NCI-H524 (cell line): ENCODE data around the gene HIRA.
A peak's percentile ranks its signal among the peaks of the same experiment; 100 is the strongest.
"Not testable (repeated sequence)": the region's sequence is repeated elsewhere in the genome, so short reads cannot be mapped to it uniquely, and the experiment has no call there.

Source experiments
- DNase-seq, 2 experiments: peaks; one replicate each; lab custom pipeline; 2025; lab: John Stamatoyannopoulos, UW

The HIRA gene

GRCh38 chr22:19463008-19463407 lies 31.5 kb upstream of the HIRA start:
- no peak for DNase-seq

- DNase-seq: no peak
Observed at GRCh38 chr22:19461506-19461905, 30.0 kb upstream of the HIRA start.

- DNase-seq: no peak
Observed at GRCh38 chr22:19460036-19460435, 28.5 kb upstream of the HIRA start.

GRCh38 chr22:19457828-19458428 lies 26.4 kb upstream of the HIRA start:
- no peak for DNase-seq

GRCh38 chr22:19456541-19456940 lies 25.0 kb upstream of the HIRA start:
- no peak for DNase-seq

DNA sequence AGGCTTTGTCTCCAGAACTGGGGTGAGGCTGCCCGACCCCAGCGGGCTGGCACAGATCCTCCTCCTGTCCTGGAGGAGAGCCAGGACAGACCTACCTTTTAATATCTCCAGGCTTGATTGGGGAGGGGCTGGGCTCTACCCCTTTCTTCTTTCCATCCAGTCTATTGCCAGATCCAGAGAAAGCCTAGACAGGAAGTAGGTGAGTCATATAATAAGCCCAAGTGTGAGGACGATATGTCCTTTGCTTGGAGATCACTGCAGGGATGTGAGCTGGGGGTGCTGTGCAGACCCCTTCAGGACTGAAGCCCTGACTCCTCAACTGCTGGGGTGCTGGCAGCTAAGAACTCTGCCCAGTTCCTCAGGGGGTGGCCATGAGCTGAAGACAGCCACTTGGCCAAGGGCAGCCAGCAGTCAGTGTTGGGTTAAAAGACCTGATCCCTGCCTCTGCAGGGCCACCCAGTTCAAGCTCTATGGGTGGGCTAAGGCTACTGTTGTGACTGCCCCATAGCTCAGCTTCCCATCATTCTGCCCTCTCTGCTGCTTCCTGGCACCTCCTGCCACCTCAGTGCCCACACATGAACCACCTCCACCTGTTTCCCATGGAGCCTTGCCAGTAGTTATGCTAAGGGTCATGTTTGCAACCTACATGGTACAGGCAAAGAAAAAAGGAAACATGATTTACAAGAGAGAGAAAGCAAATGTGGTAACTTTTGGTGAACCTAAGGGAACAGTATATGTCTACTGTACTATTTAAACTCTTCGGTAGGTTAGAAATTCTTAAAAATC lies 24.2 kb upstream of the HIRA start:
- DNase-seq: no peak

GRCh38 chr22:19455033-19455432 lies 23.5 kb upstream of the HIRA start:
- DNase-seq: no peak

GRCh38 chr22:19454156-19454555 lies 22.6 kb upstream of the HIRA start:
- no peak for DNase-seq

GRCh38 chr22:19453718-19454117 lies 22.2 kb upstream of the HIRA start:
- DNase-seq: no peak

GRCh38 chr22:19451570-19451969 lies 20.0 kb upstream of the HIRA start:
- no peak for DNase-seq

DNA sequence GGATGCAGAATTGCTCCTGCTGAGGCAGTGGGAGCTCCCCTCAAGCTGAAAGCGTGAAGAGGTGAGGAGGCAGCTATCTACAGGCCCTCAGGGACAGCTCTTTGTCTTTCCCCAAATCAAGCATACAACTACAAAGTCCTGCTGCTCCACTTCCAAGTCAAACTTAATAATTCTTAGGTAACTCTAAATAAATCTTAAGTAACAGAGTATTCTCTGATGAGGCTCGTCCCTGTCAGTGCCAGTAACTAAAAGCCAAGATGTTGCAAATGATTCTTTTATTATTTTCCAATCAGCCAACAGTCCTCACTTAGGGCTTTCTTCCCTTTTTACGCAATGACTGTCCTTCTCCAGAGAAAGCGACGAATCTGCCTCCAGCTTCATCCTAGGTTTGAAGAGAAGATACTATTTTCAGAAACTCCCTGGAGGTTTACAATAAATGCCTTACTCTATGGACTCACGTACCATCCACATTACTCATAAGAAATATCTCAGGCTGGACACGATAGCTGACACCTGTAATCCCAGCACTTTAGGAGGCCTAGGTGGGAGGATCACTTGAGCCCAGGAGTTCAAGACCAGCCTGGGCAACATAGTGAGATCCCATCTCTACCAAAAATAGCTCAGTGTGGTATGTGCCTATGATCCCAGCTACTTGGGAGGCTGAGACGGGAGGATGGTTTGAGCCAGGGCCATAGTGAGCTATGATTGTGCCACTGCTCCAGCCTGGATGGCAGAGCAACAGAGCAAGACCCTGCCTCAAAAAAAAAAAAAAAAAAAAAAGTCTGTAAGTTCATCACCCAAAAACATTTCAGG lies 19.0 kb upstream of the HIRA start:
- DNase-seq: no peak

- no peak for DNase-seq
Observed at GRCh38 chr22:19449422-19449767, 17.9 kb upstream of the HIRA start.

DNA sequence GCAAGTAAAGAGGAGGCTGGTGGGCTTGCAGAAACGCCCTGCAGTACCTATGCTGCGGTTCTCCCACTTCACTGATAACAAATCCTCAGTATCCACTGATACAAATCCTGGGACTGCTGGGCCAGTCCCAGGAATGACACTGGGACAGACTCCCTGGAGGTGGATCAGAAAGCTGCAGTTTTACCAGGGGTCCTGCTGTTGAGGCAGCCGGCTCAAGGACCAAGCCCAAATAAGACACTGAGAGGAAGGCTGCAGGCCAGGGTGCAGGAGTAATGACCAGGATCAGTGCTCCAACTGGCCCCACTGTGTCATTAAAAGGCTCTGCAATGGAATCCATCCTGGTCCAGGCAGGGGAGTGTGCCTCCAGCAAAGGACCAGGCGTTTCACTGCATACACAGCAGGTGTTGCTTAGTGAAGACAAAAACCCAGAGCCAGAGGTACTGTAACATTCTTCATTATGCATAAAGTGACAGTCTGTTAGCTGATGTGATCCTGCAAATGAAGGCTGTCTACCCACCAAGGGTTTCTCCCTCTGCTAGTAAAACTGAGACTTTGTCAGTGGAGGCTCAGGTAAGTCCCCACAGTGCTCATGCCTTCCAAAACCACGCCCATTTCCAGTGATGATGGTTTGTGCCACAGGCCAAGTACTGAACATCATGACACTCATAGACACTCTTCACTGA lies 17.3 kb upstream of the HIRA start:
- no peak for DNase-seq

DNA sequence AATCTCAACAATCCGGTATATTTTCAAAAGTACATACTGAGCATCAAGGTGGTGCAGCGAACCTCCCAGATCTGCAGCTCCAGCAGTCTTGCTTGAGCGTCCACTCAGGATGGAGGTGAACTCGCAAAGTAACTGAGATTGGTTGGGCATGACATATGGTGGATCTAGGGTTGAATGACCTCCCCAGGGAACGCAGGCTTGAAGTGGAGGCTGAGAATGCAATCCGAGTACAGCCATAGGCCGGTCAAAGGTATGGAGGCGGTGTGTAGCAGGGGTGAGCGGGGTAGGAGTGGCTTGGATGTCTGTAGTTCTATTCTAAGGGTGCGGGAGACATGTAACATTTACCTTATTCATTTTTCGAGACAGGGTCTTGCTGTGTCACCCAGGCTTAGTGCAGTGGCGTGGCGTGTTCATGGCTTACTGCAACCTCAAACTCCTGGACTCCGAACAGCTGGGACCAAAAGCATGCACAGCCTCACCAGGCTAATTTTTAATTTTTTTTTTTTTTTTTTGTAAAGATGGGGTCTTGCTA lies 16.6 kb upstream of the HIRA start:
- peak; percentile 90 to 97 for DNase-seq

- DNase-seq: peak; percentile 82 to 96
Observed at GRCh38 chr22:19447330-19448075, 16.0 kb upstream of the HIRA start, which contains the start of gene C22orf39. Gene C22orf39, minus strand, starts transcription at chr22:19447711. Its CDS starts 23 bp downstream, at chr22:19447688.

DNA sequence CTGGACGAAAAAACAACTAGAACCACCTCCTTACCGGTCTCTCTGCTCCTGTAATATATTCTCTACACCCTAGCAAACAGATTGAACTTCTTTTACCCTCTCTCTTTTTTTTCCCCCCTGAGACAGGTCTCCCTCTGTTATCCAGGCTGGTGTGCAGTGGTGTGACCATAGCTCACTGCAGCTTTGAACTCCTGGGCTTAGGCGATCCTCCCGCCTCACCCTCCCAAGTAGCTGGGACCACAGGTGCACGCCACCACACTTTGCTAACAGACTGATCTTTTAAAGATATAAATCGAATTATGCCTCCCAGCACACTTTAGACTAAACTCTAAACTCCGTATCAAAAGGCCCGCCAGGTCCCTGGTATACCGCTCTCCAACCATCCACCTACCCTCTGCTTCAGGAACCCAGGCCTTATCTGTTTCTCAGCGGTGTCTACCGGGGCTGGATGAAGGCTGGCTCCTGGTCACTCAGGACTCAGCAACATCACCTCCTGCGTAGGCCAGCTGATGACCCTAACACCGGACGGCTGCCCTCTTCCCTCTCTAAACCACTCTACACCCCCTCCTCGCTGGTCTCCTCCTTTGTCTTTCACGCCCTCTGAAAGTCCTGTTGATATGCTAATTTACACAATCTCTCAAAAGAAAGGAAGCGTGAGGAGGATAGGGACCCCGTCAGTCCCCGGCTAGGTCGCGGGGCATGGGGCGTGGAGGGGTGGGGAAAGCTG lies 15.2 kb upstream of the HIRA start:
- DNase-seq: no peak

GRCh38 chr22:19445279-19445982 lies 13.9 kb upstream of the HIRA start:
- DNase-seq: not testable (repeated sequence)

DNA sequence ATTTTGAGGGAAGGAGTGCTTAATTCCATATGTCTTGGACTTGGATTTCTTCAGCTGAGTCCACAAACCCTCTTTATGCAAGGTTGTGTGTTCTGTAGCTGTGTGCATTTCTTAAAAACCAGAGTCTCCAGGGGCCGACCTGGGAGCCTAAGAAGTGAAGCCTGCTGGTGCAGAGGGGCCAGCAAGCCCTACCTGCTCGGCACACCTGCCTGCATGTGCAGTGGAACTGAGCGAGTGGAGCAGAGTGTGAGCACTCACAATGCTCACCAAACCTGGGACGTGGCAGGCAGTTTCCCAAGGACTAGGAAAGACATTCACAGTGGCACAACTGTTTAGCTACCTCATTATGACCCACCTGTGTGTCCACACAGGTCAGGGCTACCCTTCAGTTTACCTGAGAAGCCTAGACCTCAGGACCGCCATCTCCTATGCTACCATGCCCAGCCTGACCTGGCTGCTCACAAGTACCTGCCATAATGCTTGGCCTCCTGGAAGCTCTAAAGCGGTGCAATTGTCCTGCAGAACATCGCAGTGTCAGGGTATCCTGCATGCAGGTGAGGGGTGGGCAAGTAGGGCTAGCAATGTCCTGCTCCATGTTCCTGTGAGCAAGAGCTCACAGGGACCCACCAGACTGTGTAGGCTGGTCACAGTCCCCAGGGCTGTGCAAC lies 12.1 kb upstream of the HIRA start:
- no peak for DNase-seq

GRCh38 chr22:19442166-19442565 lies 10.6 kb upstream of the HIRA start:
- no peak for DNase-seq
